22Rv1 (cell line): ENCODE data around the gene TNFSF15.

Source experiments
- ZFX ChIP-seq: fragments of 450-650 bp; IDR thresholded peaks from 2 replicates; pipeline ENCODE4 v1.6.1; 2017; ENCODE audit warnings: antibody characterized with exemption, borderline replicate concordance
- TF ChIP-seq, protein P1 (sequence below): fragments of 450-650 bp; IDR thresholded peaks from 2 replicates; pipeline ENCODE4 v1.5.1; 2017; ENCODE audit warnings: mild to moderate bottlenecking

DNA sequence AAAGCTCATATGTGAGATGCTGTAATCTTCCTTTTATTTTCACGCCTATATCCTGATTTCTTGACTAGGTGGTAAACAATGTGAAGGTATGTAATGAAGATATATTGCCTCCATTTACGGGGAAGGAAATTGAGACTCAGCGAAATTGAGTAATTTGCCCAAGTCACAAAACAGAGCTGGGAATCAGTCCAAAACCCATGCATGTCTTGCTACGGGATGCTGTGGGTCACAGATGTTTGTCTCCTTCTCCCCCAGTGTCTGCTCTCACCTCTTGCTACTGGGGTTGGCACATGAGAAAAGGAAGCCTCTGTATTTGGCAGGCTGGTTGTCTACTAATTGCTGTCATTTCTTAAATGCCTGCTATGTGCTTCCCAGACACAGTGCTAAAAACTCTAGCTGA lies 70.1 kb downstream of the TNFSF15 start:
- TF ChIP-seq, protein P1, sequence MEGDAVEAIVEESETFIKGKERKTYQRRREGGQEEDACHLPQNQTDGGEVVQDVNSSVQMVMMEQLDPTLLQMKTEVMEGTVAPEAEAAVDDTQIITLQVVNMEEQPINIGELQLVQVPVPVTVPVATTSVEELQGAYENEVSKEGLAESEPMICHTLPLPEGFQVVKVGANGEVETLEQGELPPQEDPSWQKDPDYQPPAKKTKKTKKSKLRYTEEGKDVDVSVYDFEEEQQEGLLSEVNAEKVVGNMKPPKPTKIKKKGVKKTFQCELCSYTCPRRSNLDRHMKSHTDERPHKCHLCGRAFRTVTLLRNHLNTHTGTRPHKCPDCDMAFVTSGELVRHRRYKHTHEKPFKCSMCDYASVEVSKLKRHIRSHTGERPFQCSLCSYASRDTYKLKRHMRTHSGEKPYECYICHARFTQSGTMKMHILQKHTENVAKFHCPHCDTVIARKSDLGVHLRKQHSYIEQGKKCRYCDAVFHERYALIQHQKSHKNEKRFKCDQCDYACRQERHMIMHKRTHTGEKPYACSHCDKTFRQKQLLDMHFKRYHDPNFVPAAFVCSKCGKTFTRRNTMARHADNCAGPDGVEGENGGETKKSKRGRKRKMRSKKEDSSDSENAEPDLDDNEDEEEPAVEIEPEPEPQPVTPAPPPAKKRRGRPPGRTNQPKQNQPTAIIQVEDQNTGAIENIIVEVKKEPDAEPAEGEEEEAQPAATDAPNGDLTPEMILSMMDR, result no peak
- no peak for TF ChIP-seq ZFX
